ENCODE results near the gene C14orf39. TPM values are rescaled to one million over a fixed set of nuclear protein-coding genes. Genes with fewer than 3 reads are reported as not detected.

Gene C14orf39
- total and polyA plus RNA-seq, 8 donors = 0.02 TPM; not detected in 7

GRCh38 chr14:60514378-60514740 lies 28.5 kb upstream of the C14orf39 start:
- Histone ChIP-seq H3K27ac (no peak overlapping the region), H3K4me3 (peak overlapping the region; percentile 1 to 43 (median 19)), H3K36me3 (no peaks in the 10 kb centered on the region), H3K27me3 (peaks cover 7 to 63% (median 21%) of the 10 kb centered on the region in 4 donors), H3K9me3 (no peaks in the 10 kb centered on the region), H3K4me1 (no peaks in the 10 kb centered on the region)
- intact Hi-C loops (cut with DNase I) = no loop called here
- peak in 1 of 4 donors; percentile 19 for ATAC-seq
- TF ChIP-seq, protein P1, sequence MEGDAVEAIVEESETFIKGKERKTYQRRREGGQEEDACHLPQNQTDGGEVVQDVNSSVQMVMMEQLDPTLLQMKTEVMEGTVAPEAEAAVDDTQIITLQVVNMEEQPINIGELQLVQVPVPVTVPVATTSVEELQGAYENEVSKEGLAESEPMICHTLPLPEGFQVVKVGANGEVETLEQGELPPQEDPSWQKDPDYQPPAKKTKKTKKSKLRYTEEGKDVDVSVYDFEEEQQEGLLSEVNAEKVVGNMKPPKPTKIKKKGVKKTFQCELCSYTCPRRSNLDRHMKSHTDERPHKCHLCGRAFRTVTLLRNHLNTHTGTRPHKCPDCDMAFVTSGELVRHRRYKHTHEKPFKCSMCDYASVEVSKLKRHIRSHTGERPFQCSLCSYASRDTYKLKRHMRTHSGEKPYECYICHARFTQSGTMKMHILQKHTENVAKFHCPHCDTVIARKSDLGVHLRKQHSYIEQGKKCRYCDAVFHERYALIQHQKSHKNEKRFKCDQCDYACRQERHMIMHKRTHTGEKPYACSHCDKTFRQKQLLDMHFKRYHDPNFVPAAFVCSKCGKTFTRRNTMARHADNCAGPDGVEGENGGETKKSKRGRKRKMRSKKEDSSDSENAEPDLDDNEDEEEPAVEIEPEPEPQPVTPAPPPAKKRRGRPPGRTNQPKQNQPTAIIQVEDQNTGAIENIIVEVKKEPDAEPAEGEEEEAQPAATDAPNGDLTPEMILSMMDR (IDR thresholded peaks at IDR 0.05) = no peak
- WGBS, 2 donors = 7 to 10% methylated on average over 10 of the region's 10 CpGs
- no peak for DNase-seq
- FAIRE-seq = no peak

- intact Hi-C loops (cut with DNase I) = no loop called here
- H3K4me3 ChIP-seq = no peak overlapping the region
- H3K9me3 ChIP-seq = no peaks in the 10 kb centered on the region
- peaks cover 7 to 71% (median 27%) of the 10 kb centered on the region in 4 donors for H3K27me3 ChIP-seq
- WGBS, 2 donors = 10 to 12% methylated on average over 7 of the region's 7 CpGs
- H3K36me3 ChIP-seq = no peaks in the 10 kb centered on the region
- DNase-seq (no peak), FAIRE-seq (no peak), ATAC-seq (no peak)
- no peaks in the 10 kb centered on the region for H3K4me1 ChIP-seq
- no peak overlapping the region for H3K27ac ChIP-seq
- TF ChIP-seq, protein P1 (IDR thresholded peaks at IDR 0.05) = no peak
Measured at GRCh38 chr14:60512973-60513571, 27.2 kb upstream of the C14orf39 start.

GRCh38 chr14:60512126-60512525 lies 26.3 kb upstream of the C14orf39 start:
- H3K27me3 ChIP-seq = peaks cover 7 to 81% (median 29%) of the 10 kb centered on the region in 4 donors
- ATAC-seq (no peak), DNase-seq (no peak), FAIRE-seq (no peak)
- H3K4me1 ChIP-seq = no peaks in the 10 kb centered on the region
- TF ChIP-seq, protein P1 (IDR thresholded peaks at IDR 0.05) = no peak
- no peaks in the 10 kb centered on the region for H3K9me3 ChIP-seq
- intact Hi-C loops (cut with DNase I) = no loop called here
- WGBS, 2 donors = 16 to 23% methylated on average over 2 of the region's 2 CpGs
- H3K27ac ChIP-seq = no peak overlapping the region
- no peak overlapping the region for H3K4me3 ChIP-seq
- H3K36me3 ChIP-seq = no peaks in the 10 kb centered on the region

DNA sequence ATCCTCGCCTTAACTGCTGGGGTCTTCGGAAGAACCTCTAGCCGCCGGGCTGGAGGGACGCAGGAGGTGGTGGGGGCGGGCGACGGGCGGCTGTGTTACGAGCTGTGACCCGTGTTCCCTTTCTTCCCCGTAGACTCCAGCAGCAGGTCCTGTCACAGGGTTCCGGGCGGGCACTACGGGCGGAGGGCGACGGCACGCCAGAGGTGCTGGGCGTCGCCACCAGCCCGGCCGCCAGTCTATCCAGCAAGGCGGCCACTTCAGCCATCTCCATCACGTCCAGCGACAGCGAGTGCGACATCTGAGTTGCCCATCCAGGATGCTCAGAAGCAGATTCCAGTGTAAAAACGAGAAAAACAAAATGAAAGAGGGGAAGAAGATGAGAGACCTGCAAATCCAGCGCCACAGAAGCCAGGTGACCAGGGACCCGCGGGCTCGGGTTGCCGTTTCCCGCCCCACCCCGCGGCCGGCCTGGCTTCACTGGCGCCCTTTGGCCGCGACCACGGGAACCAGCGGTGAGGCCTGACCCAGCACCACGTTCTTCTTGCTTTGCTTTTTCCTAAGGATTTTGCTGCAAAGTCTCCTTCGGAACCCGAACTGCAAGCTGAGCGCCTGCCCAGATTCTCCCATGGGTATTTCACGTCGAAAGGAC lies 25.2 kb upstream of the C14orf39 start:
- Histone ChIP-seq H3K4me3 (peak overlapping the region in 1 of 4 donors; percentile 10), H3K27ac (no peak overlapping the region), H3K27me3 (peaks cover 7 to 90% (median 33%) of the 10 kb centered on the region in 4 donors), H3K36me3 (no peaks in the 10 kb centered on the region), H3K4me1 (no peaks in the 10 kb centered on the region), H3K9me3 (no peaks in the 10 kb centered on the region)
- TF ChIP-seq, protein P1 (IDR thresholded peaks at IDR 0.05) = no peak
- no peak for FAIRE-seq
- ATAC-seq = no peak
- intact Hi-C loops (cut with DNase I) = no loop called here
- no peak for DNase-seq
- WGBS, 2 donors = 6 to 10% methylated on average over 48 to 49 of the region's 49 CpGs

Measured in pancreas (tissue), 10 donors.